NCI-H69 (cell line): ENCODE data around the gene TFPI.
"Not testable (repeated sequence)": the region's sequence is repeated elsewhere in the genome, so short reads cannot be mapped to it uniquely, and the experiment has no call there.

ENCODE experiments used
- DNase-seq: peaks from one replicate; lab custom pipeline; 2025; lab: John Stamatoyannopoulos, UW

The TFPI gene

GRCh38 chr2:187554011-187554703, at the start of gene TFPI:
Gene TFPI, minus strand, starts transcription at chr2:187554435. Its CDS starts 50,667 bp downstream, at chr2:187503768.
- DNase-seq: peak; percentile 22

GRCh38 chr2:187594801-187595200, 40.6 kb upstream of the TFPI start:
- peak; percentile 14 for DNase-seq

DNA sequence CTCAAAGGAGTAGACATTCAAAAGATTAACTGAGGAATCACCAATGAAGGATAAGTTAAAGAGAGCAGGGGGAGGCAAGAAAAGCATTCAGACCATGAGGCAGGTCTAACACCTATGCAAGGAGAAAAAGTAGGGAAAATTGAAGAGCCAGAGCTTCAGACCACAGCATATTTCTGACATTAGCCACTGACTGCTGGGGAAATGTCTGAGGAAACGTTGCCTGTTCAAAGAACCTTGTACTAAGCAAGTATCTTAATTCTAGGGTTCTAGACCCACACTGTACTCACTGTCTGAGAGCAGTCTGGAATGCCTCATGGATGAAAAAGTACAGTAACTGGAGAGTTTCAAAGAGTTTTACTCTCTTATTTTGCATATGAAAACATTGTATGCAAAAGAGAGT, 39.5 kb upstream of the TFPI start:
- DNase-seq: no peak

GRCh38 chr2:187593098-187593497, 38.9 kb upstream of the TFPI start:
- DNase-seq: no peak

DNA sequence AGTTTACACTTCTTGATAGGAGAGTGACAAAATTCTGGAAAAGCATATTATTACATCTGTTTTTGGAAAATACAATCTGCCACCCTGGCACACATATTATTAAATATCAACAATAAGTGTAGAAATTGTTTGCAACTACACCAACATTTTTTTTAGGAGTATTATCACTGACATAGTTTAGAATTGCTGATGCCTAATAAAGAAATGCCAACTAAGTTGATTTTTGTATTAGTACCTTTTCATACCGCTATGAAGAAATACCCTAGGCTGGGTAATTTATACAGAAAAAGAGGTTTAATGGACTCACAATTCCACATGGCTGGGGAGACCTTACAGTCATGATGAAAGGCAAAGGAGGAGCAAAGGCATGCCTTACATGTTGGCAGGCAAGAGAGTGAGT, 35.9 kb upstream of the TFPI start:
- no peak for DNase-seq

DNA sequence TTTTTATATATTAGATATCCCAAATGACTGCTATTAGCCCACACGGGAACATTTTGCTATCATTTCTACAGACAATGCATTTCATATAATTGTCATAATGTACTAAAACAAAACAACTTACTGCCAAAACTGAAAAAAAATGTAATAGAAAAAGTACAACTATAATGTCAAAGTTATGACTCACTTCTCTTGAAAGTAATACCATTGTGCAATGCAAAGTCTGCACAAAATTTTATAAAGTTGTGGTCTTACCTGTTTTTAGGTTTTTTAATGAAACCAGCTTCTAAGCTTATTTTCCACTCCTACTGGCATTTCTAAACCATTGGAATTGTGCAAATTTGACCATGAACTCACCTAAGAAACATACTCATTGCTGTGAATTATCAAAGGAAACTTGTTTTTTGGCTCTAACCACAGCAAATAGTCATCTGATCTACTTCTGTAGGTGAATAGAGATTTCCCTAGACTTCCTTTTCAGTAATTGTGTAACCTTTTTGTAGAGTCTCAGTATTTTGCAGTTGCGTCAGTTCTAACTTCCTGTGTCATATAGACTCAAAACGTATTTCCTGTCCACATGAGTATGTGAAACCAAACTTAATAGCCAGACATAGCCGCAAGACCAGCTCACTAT, 31.9 kb upstream of the TFPI start:
- DNase-seq: no peak

DNA sequence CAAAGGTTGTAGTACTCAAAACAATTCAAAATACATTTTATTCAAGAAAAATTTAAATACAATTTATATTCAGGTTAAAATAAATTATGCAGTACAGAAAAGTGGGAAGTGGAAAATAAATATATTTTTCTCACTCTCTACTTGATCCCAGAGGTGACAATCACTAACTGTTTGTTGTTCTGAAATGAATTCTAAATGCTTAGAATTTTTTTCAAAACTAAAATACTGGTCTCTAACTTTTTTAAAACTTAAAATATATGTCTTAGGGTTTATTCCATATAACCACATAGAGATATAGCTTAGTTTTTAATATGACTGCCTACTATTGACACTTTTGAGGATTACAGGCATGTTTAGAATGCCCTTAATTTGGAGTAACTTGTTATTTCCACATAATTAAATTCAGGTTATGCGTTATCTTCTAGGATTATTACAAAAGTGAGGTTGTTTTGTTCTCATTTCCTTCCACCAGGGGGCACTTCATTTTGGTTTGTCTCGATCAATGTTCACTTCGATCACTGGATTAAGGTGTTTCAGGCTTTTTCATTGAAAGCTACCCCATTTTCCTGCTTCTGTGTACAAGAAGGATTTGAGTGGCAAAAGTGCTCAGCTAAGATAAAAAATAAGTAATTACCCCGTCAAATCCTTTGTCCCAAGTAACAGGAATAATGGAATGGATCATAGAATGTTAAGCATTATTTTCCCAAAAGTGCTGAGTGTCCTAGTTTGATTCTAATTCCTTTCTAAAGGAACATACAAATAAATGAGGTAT, 27.1 kb upstream of the TFPI start:
- peak; percentile 76 for DNase-seq

- DNase-seq: peak; percentile 73
These were observed 26.4 kb upstream of the TFPI start for GRCh38 chr2:187580462-187581124.

DNA sequence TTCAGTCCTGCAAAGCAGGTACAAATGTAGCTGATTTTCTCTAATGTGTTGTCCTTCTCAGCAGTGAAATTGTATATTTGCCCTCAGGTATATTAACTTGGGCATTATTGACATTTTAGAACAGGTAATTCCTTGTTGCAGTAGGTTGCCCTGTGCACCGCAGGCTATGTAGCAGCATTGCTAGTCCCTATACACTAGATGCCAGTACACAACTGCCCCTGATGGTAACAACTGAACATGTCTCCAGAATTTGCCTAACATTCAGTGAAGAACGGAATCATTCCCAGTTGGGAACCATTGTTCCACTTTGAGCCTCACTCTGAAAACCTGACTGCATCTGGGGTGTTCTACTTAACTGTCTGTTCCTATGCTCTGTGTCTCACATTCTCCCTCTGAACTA, 23.1 kb upstream of the TFPI start:
- peak; percentile 49 for DNase-seq

DNA sequence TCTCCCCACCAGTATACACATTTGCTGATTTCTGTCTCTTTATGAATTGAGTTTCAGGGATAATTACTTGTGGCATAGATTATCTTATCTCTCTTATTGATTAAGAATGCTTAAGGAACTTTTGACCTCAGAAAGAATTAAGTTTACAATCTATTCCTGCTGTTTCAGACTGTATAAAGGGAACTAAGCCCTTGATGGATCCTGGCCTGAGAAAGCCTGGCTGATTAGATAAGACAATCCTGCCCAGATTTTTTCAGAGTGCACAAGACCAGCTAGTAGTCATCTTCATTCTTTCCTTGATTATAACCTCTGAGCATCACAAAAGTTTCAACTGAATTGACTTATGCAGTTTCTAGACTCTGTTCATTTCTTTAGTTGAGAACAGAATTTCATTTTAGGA, 22.7 kb upstream of the TFPI start:
- DNase-seq: no peak

DNA sequence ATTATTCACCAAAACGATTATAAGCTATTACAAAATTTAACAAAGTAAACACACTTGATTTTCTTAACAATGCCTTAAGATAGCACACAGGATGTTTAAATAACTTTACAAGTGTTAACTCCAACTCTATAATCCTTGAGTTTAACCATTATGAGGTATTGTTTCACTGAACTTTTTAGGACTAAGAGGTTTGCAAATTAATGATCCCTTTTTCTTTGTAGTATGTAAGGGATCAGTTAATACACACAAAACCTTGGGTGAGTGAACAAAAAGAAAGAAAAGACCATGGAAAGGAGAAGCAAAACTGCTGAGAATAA, 21.5 kb upstream of the TFPI start:
- DNase-seq: no peak

DNA sequence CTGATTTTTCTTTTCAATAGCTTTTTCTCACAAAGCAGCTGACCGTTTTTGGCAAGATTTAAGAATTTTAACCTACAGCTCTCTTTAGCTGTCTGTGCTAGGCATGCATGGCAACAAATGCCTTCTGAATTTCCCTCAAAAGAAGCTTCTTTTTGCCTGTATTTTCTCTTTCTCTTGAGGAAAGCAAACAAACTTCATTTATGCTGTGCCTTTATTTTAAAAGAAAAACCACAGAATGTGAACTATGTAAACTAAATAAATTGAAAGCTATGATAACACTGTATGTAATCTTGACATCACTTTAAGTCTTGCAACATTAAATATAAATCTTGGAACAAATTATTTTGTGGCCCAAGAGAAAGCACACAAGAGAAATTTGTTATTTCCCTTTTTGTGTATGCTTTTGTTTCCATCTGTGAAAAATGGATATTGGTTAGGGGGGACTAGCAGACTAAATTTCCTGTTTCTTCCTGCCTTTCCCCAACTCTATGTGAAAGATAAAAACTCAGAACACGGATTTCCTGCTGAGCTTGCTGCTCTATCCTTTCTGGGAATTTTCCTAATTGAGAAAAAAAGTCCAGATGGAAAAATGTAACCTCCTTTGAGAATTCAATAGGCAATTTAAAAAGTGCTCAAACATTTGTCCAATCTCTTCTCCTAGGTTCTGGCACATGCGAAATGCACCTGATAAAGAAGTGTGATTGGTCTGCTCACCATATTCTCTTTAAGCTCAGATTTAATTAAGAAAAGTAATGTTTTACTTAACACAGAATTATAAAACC, 20.9 kb upstream of the TFPI start:
- peak; percentile 31 for DNase-seq

GRCh38 chr2:187573722-187574121, 19.5 kb upstream of the TFPI start:
- DNase-seq: no peak

- DNase-seq: not testable (repeated sequence)
These were observed 17.8 kb upstream of the TFPI start for GRCh38 chr2:187571996-187572395.

DNA sequence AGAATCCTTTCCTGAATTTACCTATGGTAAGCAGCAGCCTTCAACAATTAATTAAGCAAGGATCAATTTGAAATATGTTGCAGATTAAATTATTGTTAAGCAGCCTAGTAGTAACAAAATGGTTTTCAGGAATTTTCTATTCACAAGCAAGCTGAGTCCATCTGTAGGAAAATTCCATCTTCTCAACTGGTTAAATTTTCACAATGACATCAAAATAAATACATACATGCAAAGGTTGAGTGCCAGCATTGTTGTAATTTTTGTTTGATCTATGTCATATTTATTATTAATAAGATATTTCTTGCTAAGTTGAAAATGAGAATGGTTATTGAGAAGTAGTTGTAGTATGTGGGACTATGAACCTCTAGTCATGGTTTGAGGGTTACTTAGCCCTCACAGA, 15.3 kb upstream of the TFPI start:
- no peak for DNase-seq

DNA sequence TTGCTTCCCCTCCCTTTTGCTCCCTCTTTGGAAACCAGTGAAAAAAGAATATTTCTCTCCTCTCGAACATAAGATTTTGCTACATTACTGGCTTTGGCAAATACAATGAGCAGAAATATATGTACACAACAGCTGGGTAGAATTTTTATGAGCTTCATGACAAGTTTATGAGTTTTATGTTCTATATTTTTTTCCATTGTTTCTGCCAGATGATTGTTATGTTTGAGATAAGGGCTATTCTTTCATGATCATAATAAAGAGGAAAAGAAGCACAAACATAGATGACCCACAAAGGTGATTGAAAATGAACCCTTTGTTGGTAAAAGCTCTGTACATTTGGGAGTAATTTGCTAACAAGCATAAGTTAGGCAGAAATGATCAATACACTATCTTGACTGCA, 14.8 kb upstream of the TFPI start:
- no peak for DNase-seq

DNA sequence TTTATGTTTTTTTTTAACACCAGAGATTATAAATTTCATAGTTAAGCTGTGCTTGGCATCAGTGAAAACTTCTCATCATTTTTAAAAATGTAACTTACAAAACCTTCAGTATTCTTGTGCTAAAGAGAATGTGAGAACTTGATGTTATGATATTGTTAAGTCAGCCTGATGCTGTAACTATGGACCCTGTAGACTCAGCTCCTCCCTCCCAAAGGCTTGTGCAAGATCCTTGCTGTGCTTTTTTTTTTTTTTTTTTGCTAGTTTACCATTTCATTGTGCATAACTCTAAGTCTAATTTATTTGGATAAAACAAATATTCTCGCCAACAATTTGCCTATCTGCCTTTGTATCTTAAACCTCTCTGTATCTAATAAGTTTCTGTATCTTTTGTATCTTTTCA, 12.9 kb upstream of the TFPI start:
- DNase-seq: peak; percentile 48

DNA sequence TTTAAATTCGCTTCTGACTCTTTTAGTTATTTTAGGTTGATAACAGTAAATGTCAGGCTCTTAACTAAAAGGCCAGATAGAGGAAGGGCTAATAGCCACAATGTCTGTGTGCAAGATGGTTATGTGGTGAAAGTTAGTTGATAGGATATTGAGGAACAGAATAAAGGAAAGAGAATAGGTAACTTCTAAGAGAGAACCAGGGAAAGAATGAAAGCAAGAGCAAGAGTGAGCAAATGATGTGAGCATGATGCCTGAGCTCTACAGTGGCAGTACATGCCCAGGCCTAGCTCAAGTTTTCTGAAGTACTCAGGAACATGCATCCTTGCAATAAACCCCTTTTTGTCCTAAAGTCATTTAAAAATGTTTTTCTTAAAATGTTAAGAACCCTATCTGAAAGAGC, 12.5 kb upstream of the TFPI start:
- DNase-seq: peak; percentile 42

- peak; percentile 89 for DNase-seq
These were observed 12.0 kb upstream of the TFPI start for GRCh38 chr2:187566266-187566665.

DNA sequence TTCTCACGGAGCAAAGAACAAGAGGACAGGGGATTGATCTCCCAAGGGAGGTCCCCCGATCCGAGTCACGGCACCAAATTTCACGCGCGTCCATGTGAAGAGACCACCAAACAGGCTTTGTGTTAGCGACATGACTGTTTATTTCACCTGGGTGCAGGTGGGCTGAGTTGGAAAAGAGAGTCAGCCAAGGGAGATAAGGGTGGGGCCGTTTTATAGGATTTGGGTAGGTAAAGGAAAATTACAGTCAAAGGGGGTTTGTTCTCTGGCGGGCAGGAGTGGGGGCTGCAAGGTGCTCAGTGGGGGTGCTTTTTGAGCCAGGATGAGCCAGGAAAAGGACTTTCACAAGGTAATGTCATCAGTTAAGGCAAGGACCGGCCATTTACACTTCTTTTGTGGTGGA, 11.4 kb upstream of the TFPI start:
- DNase-seq: not testable (repeated sequence)

DNA sequence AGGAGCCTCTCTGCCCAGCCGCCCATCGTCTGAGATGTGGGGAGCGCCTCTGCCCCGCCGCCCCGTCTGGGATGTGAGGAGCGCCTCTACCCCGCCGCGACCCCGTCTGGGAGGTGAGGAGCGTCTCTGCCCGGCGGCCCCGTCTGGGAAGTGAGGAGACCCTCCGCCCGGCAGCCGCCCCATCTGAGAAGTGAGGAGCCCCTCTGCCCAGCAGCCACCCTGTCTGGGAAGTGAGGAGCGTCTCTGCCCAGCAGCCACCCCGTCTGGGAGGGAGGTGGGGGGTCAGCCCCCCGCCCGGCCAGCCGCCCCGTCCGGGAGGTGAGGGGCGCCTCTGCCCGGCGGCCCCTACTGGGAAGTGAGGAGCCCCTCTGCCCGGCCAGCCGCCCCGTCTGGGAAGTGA, 2.3 kb upstream of the TFPI start:
- DNase-seq: not testable (repeated sequence)

DNA sequence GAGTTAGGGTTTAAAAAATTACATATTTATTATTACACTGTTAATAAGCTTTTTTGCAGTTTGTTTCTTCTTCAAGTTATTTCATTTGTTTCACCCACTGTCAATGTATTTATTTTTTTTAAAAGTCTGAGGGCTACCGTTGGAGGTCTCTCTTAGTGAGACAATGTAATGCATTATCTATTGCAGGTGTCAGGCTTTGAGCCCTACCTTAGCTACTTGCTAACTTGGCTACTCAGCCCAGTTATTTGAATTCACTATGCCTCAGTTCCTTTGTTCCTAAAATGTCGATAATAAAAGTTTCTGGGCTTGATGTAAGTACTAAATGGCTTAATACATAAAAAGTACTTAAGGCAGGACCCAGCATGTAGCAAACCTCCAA, 458 bp upstream of the TFPI start:
- DNase-seq: no peak
